ENCODE results near the gene AFAP1L1.
A peak's percentile ranks its signal among the peaks of the same experiment; 100 is the strongest.

Gene AFAP1L1

GRCh38 chr5:149349382-149349781, 77.7 kb downstream of the AFAP1L1 start:
- DNase-seq (ENCODE audit: low spot score): no peak

DNA sequence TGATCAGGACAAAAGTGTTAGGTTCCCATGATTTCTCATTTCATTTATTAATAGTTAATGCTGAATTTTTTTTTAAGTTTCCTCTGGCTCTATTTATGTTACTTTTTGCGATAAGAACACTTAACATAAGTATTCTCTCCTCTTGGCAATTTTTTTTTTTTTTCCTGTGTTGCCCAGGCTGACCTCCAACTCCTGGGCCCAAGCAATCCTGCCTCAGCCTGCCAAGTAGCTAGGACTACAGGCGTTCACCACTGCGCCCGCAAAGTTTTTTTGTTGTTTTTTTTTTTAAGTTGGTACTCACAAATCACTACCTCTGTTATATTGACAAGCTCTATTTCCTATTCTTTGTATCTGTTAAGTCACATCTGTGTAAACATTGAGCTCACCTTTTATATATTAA, 80.5 kb downstream of the AFAP1L1 start:
- no peak for DNase-seq (ENCODE audit: low spot score)

DNA sequence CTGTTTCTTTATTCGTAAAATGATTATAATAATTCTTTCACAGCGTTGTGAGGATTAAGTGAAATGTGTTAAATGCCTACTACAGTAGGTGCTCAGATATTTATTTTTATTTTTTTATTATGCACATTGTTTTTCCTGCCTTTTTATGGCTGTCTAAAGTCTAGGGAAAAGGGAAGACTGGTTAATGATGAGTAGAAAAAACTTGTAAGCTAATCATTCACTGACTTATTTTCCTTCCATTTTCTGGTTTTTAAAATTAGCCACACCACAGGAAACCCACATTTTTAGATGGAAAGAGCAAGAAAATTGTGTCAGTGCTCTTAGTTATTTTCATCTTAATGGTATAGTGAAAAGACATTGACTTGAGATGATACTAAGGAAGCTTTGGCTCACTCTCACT, 82.3 kb downstream of the AFAP1L1 start:
- no peak for DNase-seq (ENCODE audit: low spot score)

- DNase-seq (ENCODE audit: low spot score): no peak
Measured at GRCh38 chr5:149355688-149356087, 84.0 kb downstream of the AFAP1L1 start.

GRCh38 chr5:149356391-149356790, 84.7 kb downstream of the AFAP1L1 start:
- no peak for DNase-seq (ENCODE audit: low spot score)

DNA sequence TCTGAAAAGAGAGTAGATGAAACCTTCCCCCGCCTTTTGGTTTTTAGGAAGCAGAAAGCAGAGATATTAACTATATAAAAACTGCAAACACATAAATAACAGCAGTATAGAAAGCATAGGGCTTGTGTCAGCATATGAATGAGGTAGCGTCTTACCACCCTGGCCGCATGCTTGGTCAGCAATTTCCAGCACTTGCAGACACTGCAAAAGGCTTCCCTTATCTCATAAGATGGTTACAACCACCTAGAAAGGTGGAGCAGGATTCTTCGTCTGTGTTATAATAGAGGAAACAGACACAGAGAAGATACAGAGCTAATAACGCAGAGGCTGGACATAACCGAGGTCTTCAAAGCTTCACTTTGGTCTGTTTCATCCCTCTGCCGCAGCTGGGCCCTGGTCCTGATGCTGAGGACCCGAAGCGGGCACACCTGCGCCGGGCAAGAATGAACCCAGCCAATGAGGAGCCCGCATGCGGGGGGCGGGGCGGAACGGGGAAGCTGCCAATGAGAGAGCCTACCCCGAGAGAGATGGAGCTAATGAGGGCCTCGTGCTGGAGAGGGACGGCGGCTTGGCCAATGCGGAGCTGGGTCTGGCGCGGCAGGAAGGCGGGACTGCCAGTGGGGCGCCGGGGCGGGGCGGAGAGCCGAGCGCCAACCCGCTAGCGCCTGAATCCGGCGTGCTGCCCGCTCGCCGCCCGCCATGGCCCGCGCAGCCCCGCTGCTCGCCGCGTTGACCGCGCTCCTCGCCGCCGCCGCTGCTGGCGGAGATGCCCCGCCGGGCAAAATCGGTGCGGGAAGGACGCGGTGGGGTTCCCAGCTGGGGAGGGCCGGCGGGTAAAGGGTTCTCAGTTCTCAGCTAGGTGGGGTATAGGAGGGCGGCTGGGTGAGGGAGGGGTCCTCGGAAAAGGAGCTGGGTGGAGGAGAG, 86.0 kb downstream of the AFAP1L1 start, which contains the start of gene PCYOX1L:
TSS of gene PCYOX1L (plus strand) at position 677 of the 924 bp plus-strand sequence. CDS start at position 700, 23 bp downstream.
- peak; percentile 99 for DNase-seq (ENCODE audit: low spot score)

DNA sequence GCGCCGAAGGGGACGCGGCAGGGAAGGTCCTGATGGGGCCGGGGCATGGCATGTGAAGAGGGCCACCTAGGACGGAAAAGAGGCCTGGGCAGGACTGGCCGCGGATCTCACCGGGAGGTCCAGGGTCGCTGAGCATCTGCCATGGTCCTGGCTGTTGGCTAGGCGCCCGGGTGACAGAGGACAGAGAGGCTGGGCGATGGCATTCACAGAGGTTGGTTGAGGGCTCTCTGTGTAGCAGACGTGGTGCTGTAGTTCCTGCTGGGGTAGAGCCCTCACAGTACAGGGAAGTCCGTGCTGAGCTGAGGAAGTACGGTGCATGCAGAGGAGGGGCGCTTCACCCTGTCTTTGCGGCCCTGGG, 86.6 kb downstream of the AFAP1L1 start:
- DNase-seq (ENCODE audit: low spot score): peak; percentile 37

- no peak for DNase-seq (ENCODE audit: low spot score)
Measured at GRCh38 chr5:149358868-149359495, 87.3 kb downstream of the AFAP1L1 start.

DNA sequence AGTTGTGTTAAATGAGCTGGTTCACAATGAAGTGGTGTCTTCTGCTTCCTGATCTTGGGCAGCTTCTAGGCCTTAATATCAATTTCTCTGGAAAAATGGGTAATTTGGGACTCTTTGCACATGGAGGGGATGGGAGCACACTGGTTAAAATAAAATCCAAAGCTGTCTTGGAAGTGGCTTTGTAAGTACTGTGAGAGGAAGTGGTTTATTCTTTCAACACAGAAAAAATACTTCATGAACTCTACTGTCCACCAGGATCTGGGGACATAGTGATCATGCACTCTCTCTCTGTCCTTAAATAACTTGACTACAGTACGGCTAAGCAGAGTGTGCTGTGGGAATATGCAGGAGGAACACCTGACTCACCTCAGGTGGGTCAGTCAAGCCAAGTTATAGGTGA, 88.6 kb downstream of the AFAP1L1 start:
- DNase-seq (ENCODE audit: low spot score): no peak

GRCh38 chr5:149362541-149362940, 90.9 kb downstream of the AFAP1L1 start:
- no peak for DNase-seq (ENCODE audit: low spot score)

DNA sequence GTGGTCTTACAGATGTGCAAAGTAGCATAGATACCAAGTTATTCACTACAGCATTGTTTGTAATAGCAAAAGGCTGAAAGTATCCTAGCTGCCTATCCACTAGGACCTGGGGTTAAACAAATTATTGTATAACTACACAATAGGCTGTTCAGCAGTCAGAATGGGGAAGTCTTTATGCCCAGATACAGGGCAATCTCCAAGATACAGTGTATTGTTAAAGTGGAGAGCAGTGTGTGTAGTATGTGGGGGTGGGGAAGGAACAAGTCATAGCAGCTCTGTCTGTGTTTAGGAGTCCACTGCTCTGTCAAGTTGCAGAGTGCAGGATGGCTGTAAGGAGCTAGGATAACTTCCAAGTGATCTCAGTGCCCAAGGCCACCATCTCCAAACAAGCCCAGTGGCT, 91.7 kb downstream of the AFAP1L1 start:
- no peak for DNase-seq (ENCODE audit: low spot score)

DNA sequence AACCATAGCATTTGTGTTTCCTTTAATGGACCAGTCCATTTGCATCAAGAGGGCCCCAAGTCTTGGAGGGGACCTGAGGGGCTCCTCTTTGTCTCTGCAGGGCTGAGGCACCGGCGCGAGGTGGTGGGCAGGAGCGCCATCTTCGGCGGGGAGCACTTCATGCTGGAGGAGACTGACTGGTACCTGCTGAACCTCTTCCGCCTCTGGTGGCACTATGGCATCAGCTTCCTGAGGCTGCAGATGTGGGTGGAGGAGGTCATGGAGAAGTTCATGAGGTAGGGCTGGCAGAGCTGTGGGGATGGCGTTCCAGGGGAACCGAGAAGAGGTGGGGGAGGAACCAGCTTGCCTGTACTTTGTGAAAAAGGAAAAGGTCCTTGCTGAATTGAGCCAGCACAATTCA, 92.3 kb downstream of the AFAP1L1 start:
- DNase-seq (ENCODE audit: low spot score): no peak

GRCh38 chr5:149364719-149365118, 93.1 kb downstream of the AFAP1L1 start:
- no peak for DNase-seq (ENCODE audit: low spot score)

GRCh38 chr5:149365418-149365817, 93.8 kb downstream of the AFAP1L1 start:
- no peak for DNase-seq (ENCODE audit: low spot score)

GRCh38 chr5:149366169-149366729, 94.6 kb downstream of the AFAP1L1 start:
- no peak for DNase-seq (ENCODE audit: low spot score)

DNA sequence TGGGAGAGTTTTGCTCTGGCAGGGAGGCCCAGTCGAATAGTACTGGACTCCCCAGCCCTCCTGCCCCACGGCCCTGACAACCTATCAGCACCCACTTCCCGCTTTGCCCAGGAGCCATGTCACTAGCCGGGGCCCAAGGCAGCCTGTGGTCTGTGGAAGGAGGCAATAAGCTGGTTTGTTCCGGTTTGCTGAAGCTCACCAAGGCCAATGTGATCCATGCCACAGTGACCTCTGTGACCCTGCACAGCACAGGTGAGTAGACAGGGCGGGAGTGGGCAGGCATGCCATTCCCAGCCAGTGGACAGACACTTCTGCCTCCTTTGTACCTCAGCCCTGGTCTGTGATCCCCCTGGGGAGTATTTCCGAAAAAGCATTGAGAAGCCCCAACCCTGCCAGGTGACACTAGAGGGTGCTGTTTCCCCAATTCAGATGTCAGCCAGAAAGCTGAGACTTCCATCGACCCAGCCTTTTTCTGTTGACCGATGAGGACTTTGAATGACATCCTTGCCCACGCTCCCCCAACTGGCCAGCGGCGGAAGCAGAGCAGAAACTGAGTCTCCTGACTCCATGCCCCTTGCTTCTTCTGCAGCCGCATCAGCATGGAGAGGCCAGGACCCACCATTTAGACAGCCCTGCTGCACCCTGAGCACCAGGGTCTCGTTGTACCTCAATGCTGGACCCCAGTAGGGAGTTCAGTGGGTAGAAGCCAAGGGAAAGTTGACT, 95.8 kb downstream of the AFAP1L1 start:
- peak; percentile 82 for DNase-seq (ENCODE audit: low spot score)

GRCh38 chr5:149367972-149368645, 96.5 kb downstream of the AFAP1L1 start:
- no peak for DNase-seq (ENCODE audit: low spot score)

DNA sequence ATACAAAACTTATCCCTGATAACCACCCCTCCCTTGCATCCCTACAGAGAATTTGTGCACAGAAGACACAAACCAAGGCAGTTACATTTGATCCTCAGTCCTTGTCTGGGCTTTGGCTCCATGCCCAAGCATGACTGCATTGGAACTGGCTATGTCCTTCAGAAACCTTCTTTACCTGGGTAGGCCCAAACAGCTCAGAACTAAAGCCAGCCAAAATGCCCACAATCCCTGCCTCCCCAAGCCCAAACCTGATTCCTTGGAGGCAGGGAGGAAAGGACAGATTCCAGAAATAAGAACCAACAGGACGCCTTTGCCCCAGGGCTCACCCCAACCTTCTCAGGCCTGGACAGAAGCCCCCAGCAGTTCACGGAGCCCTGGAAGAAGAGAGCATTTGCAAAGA, 99.2 kb downstream of the AFAP1L1 start:
- no peak for DNase-seq (ENCODE audit: low spot score)

DNA sequence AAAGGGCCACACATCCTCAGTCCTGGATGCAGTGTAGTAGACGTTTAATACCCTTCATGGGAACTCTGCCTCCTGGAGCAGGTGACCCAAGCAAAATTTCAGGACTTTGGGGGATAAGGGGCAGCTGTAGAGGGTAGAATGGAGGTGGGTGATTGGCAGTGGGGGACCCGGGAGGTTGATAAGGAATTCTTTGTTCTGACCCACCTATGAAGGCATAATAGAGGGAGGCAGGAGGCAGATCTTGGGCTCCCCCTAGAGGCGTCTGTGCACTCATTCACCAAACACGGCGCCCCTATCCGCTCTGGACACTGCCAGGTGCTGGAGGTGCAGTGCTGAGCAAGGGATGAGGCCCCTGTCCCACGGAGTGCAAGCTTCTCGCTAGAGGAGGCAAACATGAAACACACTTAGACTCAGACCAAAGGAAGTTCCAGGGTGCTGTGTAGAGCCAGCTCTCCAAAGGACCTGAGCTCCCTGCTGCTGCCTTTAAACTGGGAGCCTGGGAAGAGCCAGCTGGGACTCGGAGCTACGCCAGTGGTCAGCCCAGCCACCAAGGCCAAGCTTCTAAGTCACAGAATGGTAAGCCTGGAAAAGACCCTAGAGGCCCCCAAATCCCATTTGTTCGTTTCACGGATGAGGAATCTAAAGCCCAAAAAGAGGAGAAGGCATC, 99.8 kb downstream of the AFAP1L1 start:
- peak; percentile 78 for DNase-seq (ENCODE audit: low spot score)

GRCh38 chr5:149372076-149372795, 100.6 kb downstream of the AFAP1L1 start:
- DNase-seq (ENCODE audit: low spot score): no peak

DNA sequence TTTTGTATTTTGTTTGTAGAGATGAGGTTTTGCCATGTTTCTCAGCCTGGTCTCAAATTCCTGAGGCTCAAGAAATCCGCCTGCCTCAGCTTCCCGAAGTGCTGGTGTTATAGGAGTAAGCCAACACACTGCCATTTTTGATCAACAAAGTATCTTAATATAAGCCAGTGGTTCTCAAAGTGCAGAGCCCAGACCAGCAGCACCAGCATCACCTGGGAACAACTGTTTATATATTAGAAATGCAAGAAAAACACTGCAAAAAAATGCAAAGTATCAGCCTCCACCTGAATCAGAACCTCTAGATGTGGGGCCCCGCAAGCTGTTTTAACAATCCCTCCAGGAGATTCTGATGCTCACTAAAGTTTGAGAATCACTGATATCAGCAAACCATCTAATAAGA, 101.3 kb downstream of the AFAP1L1 start:
- DNase-seq (ENCODE audit: low spot score): no peak

Measured in germinal center (tissue), 1 donor.